HepG2 (cell line): Measurements from ENCODE around the gene COL2A1. TPM values are rescaled to one million over a fixed set of nuclear protein-coding genes. Genes with fewer than 3 reads are reported as not detected.

ENCODE experiments used
- ATAC-seq: fragments of 200-7000 bp; cut with Tn5 transposase; 3 replicates; pipeline ENCODE4 v1.9.1; 2020; ENCODE audit warnings: mild to moderate bottlenecking, moderate library complexity
- BruUV-seq: library from RNA; stranded (reverse); fragments of 400-500 nt; replicated peaks from 2 replicates; lab custom pipeline; 2021; lab: Mats Ljungman, UMichigan
- CTCF ChIA-PET: fragments of 300-600 bp; formaldehyde crosslinking; extraction: SDS; loops from one replicate; lab custom pipeline; 2021; ENCODE audit warnings: low total read pairs, inconsistent platforms, low intra/inter-chr PET ratio; lab: Yijun Ruan, JAX
- POLR2A ChIA-PET: fragments of 350-600 bp; sonication (Branson Sonifier 250); formaldehyde crosslinking; loops from one replicate; lab custom pipeline; 2020; ENCODE audit warnings: antibody characterized with exemption, inconsistent platforms; lab: Yijun Ruan, JAX
- DNase-seq: peaks from one replicate; pipeline ENCODE4 v3.0.0-alpha.2; 2015; ENCODE audit warnings: low spot score
- FAIRE-seq: peaks from 3 replicates; lab custom pipeline; 2011; peaks lifted over from hg19 to GRCh38; lab: Jason Lieb, UNC
- H2AFZ ChIP-seq: one replicate; pipeline ENCODE4 v1.6.1; 2011; ENCODE audit warnings: low read length, inconsistent platforms
- H3K27ac ChIP-seq: fragments of 300-600 bp; 3 replicates; pipeline ENCODE4 v1.8.0; 2011; ENCODE audit warnings: mixed run types, mild to moderate bottlenecking, mixed read lengths, low read length, inconsistent platforms; ENCODE audit not compliant: insufficient read depth; ENCODE audit errors: extremely low read length
- H3K27me3 ChIP-seq, 2 experiments: fragments of 200-600 bp in 1 of 2; 2 replicates in 1 of 2; 3 replicates in 1 of 2; pipeline versions ENCODE4 v1.6.0 to v1.8.0; 2011; ENCODE audit warnings: low read length in 2 of 2, mild to moderate bottlenecking in 2 of 2, moderate library complexity in 2 of 2, inconsistent platforms in 1 of 2; ENCODE audit not compliant: insufficient read depth in 2 of 2, control insufficient read depth in 1 of 2
- H3K36me3 ChIP-seq, 2 experiments: fragments of 200-600 bp in 1 of 2; replicated peaks in 1 of 2; 2 replicates in 1 of 2; 3 replicates in 1 of 2; pipeline versions ENCODE4 v1.5.1 to v1.8.0; 2011; ENCODE audit warnings: low read length in 2 of 2, inconsistent platforms in 1 of 2; ENCODE audit not compliant: insufficient read depth in 2 of 2, control insufficient read depth in 1 of 2
- H3K4me1 ChIP-seq: 2 replicates; pipeline ENCODE4 v1.5.1; 2012; ENCODE audit warnings: low read length, inconsistent platforms; ENCODE audit not compliant: insufficient read depth
- H3K4me2 ChIP-seq: 2 replicates; pipeline ENCODE4 v1.6.0; 2011; ENCODE audit warnings: low read depth, low read length, inconsistent platforms
- H3K4me3 ChIP-seq, 3 experiments: fragments of 200-600 bp in 1 of 3; sonication (generic), shearing (Covaris generic) in 1 of 3; replicated peaks in 1 of 3; 2 replicates each; pipeline ENCODE4 v1.5.1; 2011 to 2016; ENCODE audit warnings: low read length in 3 of 3, inconsistent platforms in 2 of 3, low read depth in 2 of 3, mild to moderate bottlenecking in 2 of 3, control low read depth in 1 of 3, mixed read lengths in 1 of 3; ENCODE audit not compliant: insufficient read depth in 1 of 3
- H3K79me2 ChIP-seq: one replicate; pipeline ENCODE4 v1.6.1; 2011; ENCODE audit warnings: low read length, inconsistent platforms; ENCODE audit not compliant: insufficient read depth
- H3K9ac ChIP-seq: 2 replicates; pipeline ENCODE4 v1.6.0; 2011; ENCODE audit warnings: mild to moderate bottlenecking, low read depth, low read length, inconsistent platforms; ENCODE audit not compliant: insufficient read depth
- H3K9me3 ChIP-seq: 2 replicates; pipeline ENCODE4 v1.5.1; 2012; ENCODE audit warnings: mild to moderate bottlenecking, low read length
- H4K20me1 ChIP-seq: 2 replicates; pipeline ENCODE4 v1.6.0; 2011; ENCODE audit warnings: inconsistent platforms, mild to moderate bottlenecking, low read length, moderate library complexity; ENCODE audit not compliant: insufficient read depth
- CHCHD3 ChIP-seq: sonication (generic); formaldehyde crosslinking; IDR thresholded peaks from 2 replicates; pipeline ENCODE4 v1.8.0; 2022; ENCODE audit warnings: mild to moderate bottlenecking, missing genetic modification reagents, moderate library complexity
- FUBP1 ChIP-seq: sonication (generic); formaldehyde crosslinking; IDR thresholded peaks from 2 replicates; pipeline ENCODE4 v1.5.1; 2020; ENCODE audit warnings: missing genetic modification reagents, mild to moderate bottlenecking, borderline replicate concordance
- HDAC6 ChIP-seq: fragments of 200-600 bp; sonication (generic); IDR thresholded peaks from 2 replicates; pipeline ENCODE4 v1.7.0; 2017; ENCODE audit warnings: mild to moderate bottlenecking, antibody characterized with exemption, low read length, low read depth
- MLXIP ChIP-seq: sonication (generic); formaldehyde crosslinking; IDR thresholded peaks from 2 replicates; pipeline ENCODE4 v1.9.0; 2021; ENCODE audit warnings: missing genetic modification reagents, borderline replicate concordance
- MXD3 ChIP-seq: IDR thresholded peaks from 2 replicates; pipeline ENCODE4 v1.6.1; 2016; ENCODE audit warnings: mild to moderate bottlenecking, missing biosample characterization, missing genetic modification reagents
- SMARCE1 ChIP-seq: fragments of 450-650 bp; IDR thresholded peaks from 2 replicates; pipeline ENCODE4 v1.6.1; 2017; ENCODE audit warnings: borderline replicate concordance
- SOX5 ChIP-seq: IDR thresholded peaks from 2 replicates; pipeline ENCODE4 v1.6.1; 2016; ENCODE audit warnings: borderline replicate concordance
- ZBTB21 ChIP-seq: sonication (generic); formaldehyde crosslinking; IDR thresholded peaks from 2 replicates; pipeline ENCODE4 v1.4.0; 2020; ENCODE audit warnings: missing genetic modification reagents
- ZNF180 ChIP-seq: sonication (generic); formaldehyde crosslinking; IDR thresholded peaks from 2 replicates; pipeline ENCODE4 v1.4.0; 2020; ENCODE audit warnings: low read depth, missing genetic modification reagents, borderline replicate concordance
- ZNF382 ChIP-seq: sonication (generic); formaldehyde crosslinking; IDR thresholded peaks from 2 replicates; pipeline ENCODE4 v1.5.0; 2020; ENCODE audit warnings: missing genetic modification reagents, mild to moderate bottlenecking, borderline replicate concordance
- ZNF674 ChIP-seq: sonication (generic); formaldehyde crosslinking; IDR thresholded peaks from 2 replicates; pipeline ENCODE4 v1.5.0; 2020; ENCODE audit warnings: low read depth, mild to moderate bottlenecking, missing genetic modification reagents
- WGBS: methylation state at CpG from one replicate; pipeline ENCODE4 v1.1.6; 2017; ENCODE audit warnings: low lambda C conversion rate; 5-methylcytosine and 5-hydroxymethylcytosine counted together
- in situ Hi-C: cut with HindIII; loops from 2 replicates; pipeline ENCODE4 v1.10.0; 2017; ENCODE audit warnings: low pct_unique_long_range_greater_than_20kb; ENCODE audit not compliant: extremely low pct_ligation_motif_present
- intact Hi-C: fragments of 100-400 bp; cut with micrococcal nuclease; formaldehyde crosslinking; loops from one replicate; pipeline ENCODE4 v1.10.0; 2022; ENCODE audit not compliant: unreplicated experiment
- polyA plus RNA-seq, 8 experiments: library from polyadenylated mRNA; depleted of rRNA in 3 of 8; stranded (reverse) in 7 of 8; unstranded in 1 of 8; fragments of >200 nt; fragmentation: Illumina TruSeq in 4 of 8; extraction: Trizol in 4 of 8; gene quantifications; 2 replicates each; pipeline versions ENCODE4 v1.2.1 to v1.2.3, GENCODE V29; 2011 to 2016; ENCODE audit warnings: low read depth in 4 of 8, missing spikeins in 1 of 8, mixed read lengths in 1 of 8; ENCODE audit not compliant: insufficient read depth in 1 of 8
- total RNA-seq, 5 experiments: library from RNA; depleted of rRNA; stranded (reverse); fragments of >200 nt; fragmentation: Illumina TruSeq; extraction: Trizol; gene quantifications; 2 replicates each; pipeline ENCODE4 v1.2.3, GENCODE V29; 2016; ENCODE audit warnings: low read depth in 1 of 5
- TF ChIP-seq, protein P1 (sequence below): sonication (generic); formaldehyde crosslinking; IDR thresholded peaks from 2 replicates; pipeline ENCODE4 v1.8.0; 2022; ENCODE audit warnings: low read depth, missing genetic modification reagents
- TF ChIP-seq, protein P2 (sequence below): sonication (generic); formaldehyde crosslinking; conservative IDR thresholded peaks from 2 replicates; pipeline ENCODE4 v1.8.0; 2022; ENCODE audit warnings: mild to moderate bottlenecking, moderate library complexity, missing genetic modification reagents

Gene COL2A1
- total and polyA plus RNA-seq, 2 of the 13 experiments (the other 11 are each of a cell fraction or from before 2014, with no cell fraction given): 7.4 to 38.3 TPM

DNA sequence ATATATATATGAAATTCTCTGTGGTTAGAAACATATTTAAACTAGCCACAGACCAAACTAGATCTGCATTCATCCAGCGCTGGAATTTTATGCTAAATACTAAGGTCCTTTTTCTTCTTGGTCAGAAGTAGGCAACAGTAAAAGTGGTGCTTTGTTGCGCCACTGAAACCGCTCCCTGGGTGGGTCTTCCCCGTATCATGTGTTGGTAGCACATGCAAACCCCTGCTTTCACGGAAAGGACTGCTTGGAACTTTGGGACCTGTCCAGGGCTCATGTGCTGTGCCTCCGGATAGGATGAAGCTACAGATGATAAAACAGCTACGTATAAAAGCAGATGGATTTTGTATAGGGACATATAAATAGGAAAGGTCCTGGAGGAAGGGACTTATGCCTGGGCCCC is 40.1 kb upstream of the COL2A1 start (continued):
- TF ChIP-seq MLXIP (CRISPR knock-in tag) (no peak), ZNF382 (CRISPR knock-in tag) (no peak), ZNF674 (CRISPR knock-in tag) (no peak), ZBTB21 (CRISPR knock-in tag) (no peak), MXD3 (CRISPR knock-in tag) (no peak)

- 91% methylated on average over 4 of the region's 4 CpGs for WGBS
- H3K27me3 ChIP-seq: no peaks in the 10 kb centered on the region
- CTCF ChIA-PET: no interaction called here
- H3K4me2 ChIP-seq: no peak overlapping the region
- in situ Hi-C loops (no loop called here), intact Hi-C loops (no loop called here)
- DNase-seq (no peak), ATAC-seq (no peak), FAIRE-seq (no peak)
- H3K4me3 ChIP-seq: no peak overlapping the region
- H2AFZ ChIP-seq: no peak overlapping the region
- no TSS peak for BruUV-seq
- no peaks in the 10 kb centered on the region for H3K9me3 ChIP-seq
- POLR2A ChIA-PET: no interaction called here
- H3K27ac ChIP-seq: no peak overlapping the region
- H3K4me1 ChIP-seq: no peaks in the 10 kb centered on the region
- no peaks in the 10 kb centered on the region for H3K79me2 ChIP-seq
- peaks cover 8 to 38% of the 10 kb centered on the region in 2 experiments; a peak in 4 of 5 replicates for H3K36me3 ChIP-seq
- no peak overlapping the region for H3K9ac ChIP-seq
- H4K20me1 ChIP-seq: no peaks in the 10 kb centered on the region
- TF ChIP-seq SMARCE1 (no peak), HDAC6 (no peak), FUBP1 (CRISPR knock-in tag) (no peak), ZNF180 (no peak), SOX5 (CRISPR knock-in tag) (no peak), CHCHD3 (CRISPR knock-in tag) (no peak)
- TF ChIP-seq, protein P1, sequence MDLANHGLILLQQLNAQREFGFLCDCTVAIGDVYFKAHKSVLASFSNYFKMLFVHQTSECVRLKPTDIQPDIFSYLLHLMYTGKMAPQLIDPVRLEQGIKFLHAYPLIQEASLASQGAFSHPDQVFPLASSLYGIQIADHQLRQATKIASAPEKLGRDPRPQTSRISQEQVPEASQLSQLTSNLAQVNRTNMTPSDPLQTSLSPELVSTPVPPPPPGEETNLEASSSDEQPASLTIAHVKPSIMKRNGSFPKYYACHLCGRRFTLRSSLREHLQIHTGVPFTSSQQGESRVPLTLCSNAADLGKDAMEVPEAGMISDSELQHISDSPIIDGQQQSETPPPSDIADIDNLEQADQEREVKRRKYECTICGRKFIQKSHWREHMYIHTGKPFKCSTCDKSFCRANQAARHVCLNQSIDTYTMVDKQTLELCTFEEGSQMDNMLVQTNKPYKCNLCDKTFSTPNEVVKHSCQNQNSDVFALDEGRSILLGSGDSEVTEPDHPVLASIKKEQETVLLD: no peak
- TF ChIP-seq, protein P2, sequence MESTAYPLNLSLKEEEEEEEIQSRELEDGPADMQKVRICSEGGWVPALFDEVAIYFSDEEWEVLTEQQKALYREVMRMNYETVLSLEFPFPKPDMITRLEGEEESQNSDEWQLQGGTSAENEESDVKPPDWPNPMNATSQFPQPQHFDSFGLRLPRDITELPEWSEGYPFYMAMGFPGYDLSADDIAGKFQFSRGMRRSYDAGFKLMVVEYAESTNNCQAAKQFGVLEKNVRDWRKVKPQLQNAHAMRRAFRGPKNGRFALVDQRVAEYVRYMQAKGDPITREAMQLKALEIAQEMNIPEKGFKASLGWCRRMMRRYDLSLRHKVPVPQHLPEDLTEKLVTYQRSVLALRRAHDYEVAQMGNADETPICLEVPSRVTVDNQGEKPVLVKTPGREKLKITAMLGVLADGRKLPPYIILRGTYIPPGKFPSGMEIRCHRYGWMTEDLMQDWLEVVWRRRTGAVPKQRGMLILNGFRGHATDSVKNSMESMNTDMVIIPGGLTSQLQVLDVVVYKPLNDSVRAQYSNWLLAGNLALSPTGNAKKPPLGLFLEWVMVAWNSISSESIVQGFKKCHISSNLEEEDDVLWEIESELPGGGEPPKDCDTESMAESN: no peak
Observed at GRCh38 chr12:48043771-48044170, 39.5 kb upstream of the COL2A1 start.
